ENCODE results near the gene CLPTM1. TPM values are rescaled to one million over a fixed set of nuclear protein-coding genes. Genes with fewer than 3 reads are reported as not detected.
A peak's percentile ranks its signal among the peaks of the same experiment; 100 is the strongest.

CLPTM1 gene
- total and polyA plus RNA-seq, 9 of the 15 experiments (the other 6 are each of a cell fraction or from before 2014, with no cell fraction given): 0.37 to 96.0 (median 27.5) TPM

DNA sequence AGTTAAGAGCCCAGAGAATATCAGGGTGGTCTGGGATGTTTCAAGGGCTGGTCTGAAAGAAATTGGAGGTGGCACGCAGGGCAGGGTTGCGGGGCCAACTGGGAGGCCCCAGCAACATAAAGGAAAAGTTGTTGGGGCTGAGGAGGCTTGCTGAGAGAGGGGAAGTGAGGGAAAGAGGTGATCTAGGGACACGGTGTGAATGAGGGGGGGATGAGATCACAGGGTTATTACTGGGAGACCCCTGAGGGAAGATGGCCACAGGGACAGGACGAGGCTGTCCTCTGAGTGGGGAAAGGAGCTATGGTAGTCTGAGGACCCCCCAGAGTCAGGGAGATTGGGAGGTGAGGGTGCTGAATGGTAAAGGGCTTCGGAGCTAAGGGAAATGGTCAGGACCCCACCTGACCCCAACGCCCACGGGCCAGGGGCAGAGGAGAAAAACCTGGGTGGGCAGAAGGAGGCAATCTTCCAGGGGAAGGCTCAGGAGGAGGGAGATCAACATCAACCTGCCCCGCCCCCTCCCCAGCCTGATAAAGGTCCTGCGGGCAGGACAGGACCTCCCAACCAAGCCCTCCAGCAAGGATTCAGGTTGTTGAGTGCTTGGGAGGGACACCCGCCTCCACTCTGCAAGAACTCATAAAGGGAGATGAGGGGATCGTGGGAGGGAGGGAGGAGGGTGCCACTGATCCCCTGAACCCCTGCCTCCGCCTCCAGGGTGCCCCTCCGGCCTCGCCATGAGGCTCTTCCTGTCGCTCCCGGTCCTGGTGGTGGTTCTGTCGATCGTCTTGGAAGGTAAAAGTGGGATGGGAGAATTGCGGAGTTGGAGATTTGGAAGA lies 28.7 kb upstream of the CLPTM1 start (continued):
- TF ChIP-seq AFF1 (IDR thresholded peaks at IDR 0.05; ENCODE audit: low read depth in 1 of 2, partially characterized antibody in 2 of 2) (peak in 1 of 2 experiments; percentile 85), EGR1 (conservative IDR thresholded peaks at IDR 0.05) (peak; percentile 70)

DNA sequence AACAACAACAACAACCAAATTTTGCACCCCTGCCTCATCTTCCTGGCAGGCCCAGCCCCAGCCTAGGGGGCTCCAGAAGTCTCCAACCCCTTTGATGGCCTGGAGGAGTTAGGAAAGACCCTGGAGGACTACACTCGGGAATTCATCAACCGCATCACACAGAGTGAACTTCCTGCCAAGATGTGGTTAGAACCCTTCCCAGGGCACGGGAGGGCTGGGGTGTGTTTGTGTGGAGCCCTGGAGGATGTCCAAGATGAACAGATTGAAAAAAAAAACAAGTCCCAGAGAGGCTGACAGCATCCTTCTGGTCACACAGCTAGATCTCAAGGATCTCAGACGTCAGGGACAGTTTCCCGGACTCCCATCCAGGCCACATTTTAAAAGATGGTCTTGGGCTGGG lies 27.4 kb upstream of the CLPTM1 start:
- H3K36me3 ChIP-seq (ENCODE audit: control insufficient read depth, insufficient read depth, low read length): no peaks in the 10 kb centered on the region
- TF ChIP-seq LARP7 (IDR thresholded peaks at IDR 0.05) (peak; percentile 4; the same call in 1 of the 2 replicates), ARHGAP35 (IDR thresholded peaks at IDR 0.05; ENCODE audit: partially characterized antibody) (no peak)
- no peak overlapping the region for H3K4me2 ChIP-seq (ENCODE audit: insufficient read depth, low read length)
- no peaks in the 10 kb centered on the region for H3K27me3 ChIP-seq (ENCODE audit: control insufficient read depth in 2 of 2, insufficient read depth in 2 of 2, low read length in 2 of 2)
- no peaks in the 10 kb centered on the region for H3K9me1 ChIP-seq (ENCODE audit: control insufficient read depth, insufficient read depth, low read length)
- no TSS peak for BruUV-seq (replicated peaks)
- no peak overlapping the region for H3K27ac ChIP-seq (ENCODE audit: extremely low read depth, low read depth, low read length)
- CTCF ChIA-PET (ENCODE audit: low intra/inter-chr PET ratio): no interaction called here
- ATAC-seq (no peak), DNase-seq (ENCODE audit: extremely low read depth in 1 of 4, low spot score in 3 of 4) (no peak), FAIRE-seq (no peak)
- H3K79me2 ChIP-seq (ENCODE audit: control insufficient read depth, insufficient read depth, low read length): no peaks in the 10 kb centered on the region
- WGBS (ENCODE audit: insufficient coverage, low coverage, missing lambda C conversion rate): 65% methylated on average over 5 of the region's 5 CpGs
- no peaks in the 10 kb centered on the region for H4K20me1 ChIP-seq (replicated peaks; ENCODE audit: control insufficient read depth, insufficient read depth, low read length)
- intact Hi-C loops (cut with micrococcal nuclease) (no loop called here), in situ Hi-C loops (cut with MboI) (no loop called here)
- peak overlapping the region; percentile 87; the same call in 1 of the 2 replicates for H2AFZ ChIP-seq (ENCODE audit: low read depth, low read length)
- H3K4me1 ChIP-seq (replicated peaks in 1 of 2; ENCODE audit: control insufficient read depth in 2 of 2, insufficient read depth in 2 of 2, low read length in 2 of 2): peaks cover 0 to 24% of the 10 kb centered on the region in 2 experiments; a peak in 4 of 5 replicates
- H3K4me3 ChIP-seq: no peak overlapping the region
- POLR2A ChIA-PET: no interaction called here
- no peaks in the 10 kb centered on the region for H3K9me3 ChIP-seq (replicated peaks; ENCODE audit: control insufficient read depth, insufficient read depth, low read depth, low read length)
- peak overlapping the region in 1 of 2 experiments; percentile 54; a peak in 1 of 4 replicates for H3K9ac ChIP-seq (ENCODE audit: insufficient read depth in 1 of 2, low read depth in 2 of 2, low read length in 2 of 2)

Data from K562 (cell line).